Osteoblast (primary cell): ENCODE data around the gene SAC3D1. TPM values are rescaled to one million over a fixed set of nuclear protein-coding genes. Genes with fewer than 3 reads are reported as not detected.
"Not testable (repeated sequence)": the region's sequence is repeated elsewhere in the genome, so short reads cannot be mapped to it uniquely, and the experiment has no call there.

Experiments
- DNase-seq: peaks from one replicate; pipeline ENCODE4 v3.0.0; 2011; ENCODE audit warnings: low spot score, mixed read lengths; ENCODE audit not compliant: insufficient read length; ENCODE audit errors: missing footprints
- H2AFZ ChIP-seq: 2 replicates; pipeline ENCODE4 v1.6.0; 2011; ENCODE audit warnings: mild to moderate bottlenecking, low read length
- H3K27ac ChIP-seq: 2 replicates; pipeline ENCODE4 v1.5.1; 2011; ENCODE audit warnings: mild to moderate bottlenecking, low read depth, low read length, moderate library complexity
- H3K27me3 ChIP-seq: 2 replicates; pipeline ENCODE4 v1.6.0; 2012; ENCODE audit warnings: mild to moderate bottlenecking, control low read depth, inconsistent platforms, low read length, moderate library complexity; ENCODE audit not compliant: insufficient read depth
- H3K36me3 ChIP-seq: 2 replicates; pipeline ENCODE4 v1.5.1; 2011; ENCODE audit warnings: mild to moderate bottlenecking, low read length, control low read depth, moderate library complexity; ENCODE audit not compliant: insufficient read depth
- H3K4me1 ChIP-seq: 2 replicates; pipeline ENCODE4 v1.5.1; 2011; ENCODE audit warnings: mild to moderate bottlenecking, low read length, control low read depth, moderate library complexity; ENCODE audit not compliant: insufficient read depth
- H3K4me2 ChIP-seq: 2 replicates; pipeline ENCODE4 v1.6.0; 2011; ENCODE audit warnings: mild to moderate bottlenecking, low read length; ENCODE audit not compliant: insufficient read depth
- H3K4me3 ChIP-seq: fragments of 200-600 bp; sonication (generic); 3 replicates; pipeline ENCODE4 v1.5.1; 2012; ENCODE audit warnings: mild to moderate bottlenecking, low read length, inconsistent platforms; ENCODE audit not compliant: insufficient read depth
- H3K79me2 ChIP-seq: 2 replicates; pipeline ENCODE4 v1.6.0; 2012; ENCODE audit warnings: mild to moderate bottlenecking, low read length, control low read depth, inconsistent platforms; ENCODE audit not compliant: insufficient read depth
- H3K9me3 ChIP-seq: 2 replicates; pipeline ENCODE4 v1.5.1; 2011; ENCODE audit warnings: low read depth, low read length, control low read depth
- H4K20me1 ChIP-seq: 2 replicates; pipeline ENCODE4 v1.6.0; 2012; ENCODE audit warnings: mild to moderate bottlenecking, low read length, control low read depth; ENCODE audit not compliant: insufficient read depth
- total RNA-seq: library from RNA; depleted of rRNA; stranded (reverse); fragments of >200 nt; gene quantifications from 2 replicates; pipeline ENCODE4 v1.2.3, GENCODE V29; 2012
- TF ChIP-seq, protein P1 (sequence below): IDR thresholded peaks from 2 replicates; pipeline ENCODE4 v1.5.1; 2011; ENCODE audit warnings: mild to moderate bottlenecking, low read depth, low read length, moderate library complexity; ENCODE audit errors: extremely low read depth

Gene SAC3D1
- total RNA-seq, 1 donor, result 7.6 TPM

DNA sequence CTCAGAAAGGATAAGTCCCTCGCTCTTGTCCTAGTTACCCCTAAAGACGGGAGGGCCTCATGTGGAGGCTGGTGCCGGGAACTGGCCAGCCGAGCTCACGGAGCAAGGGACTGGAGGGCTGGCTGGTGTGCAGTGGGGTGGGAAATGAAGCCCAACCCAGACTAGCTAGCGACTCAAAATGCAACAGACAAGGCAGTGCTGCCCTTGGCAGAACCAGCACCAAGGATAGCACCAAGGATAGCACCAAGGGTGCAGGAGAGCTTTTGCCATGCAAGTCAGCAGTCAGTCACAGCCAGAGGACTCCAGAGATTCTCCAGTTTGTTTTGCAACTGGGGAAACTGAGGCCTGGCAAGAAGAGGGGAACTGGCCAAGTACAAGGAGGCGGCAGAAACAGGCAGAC lies 37.7 kb upstream of the SAC3D1 start:
- H3K9me3 ChIP-seq, result no peaks in the 10 kb centered on the region

DNA sequence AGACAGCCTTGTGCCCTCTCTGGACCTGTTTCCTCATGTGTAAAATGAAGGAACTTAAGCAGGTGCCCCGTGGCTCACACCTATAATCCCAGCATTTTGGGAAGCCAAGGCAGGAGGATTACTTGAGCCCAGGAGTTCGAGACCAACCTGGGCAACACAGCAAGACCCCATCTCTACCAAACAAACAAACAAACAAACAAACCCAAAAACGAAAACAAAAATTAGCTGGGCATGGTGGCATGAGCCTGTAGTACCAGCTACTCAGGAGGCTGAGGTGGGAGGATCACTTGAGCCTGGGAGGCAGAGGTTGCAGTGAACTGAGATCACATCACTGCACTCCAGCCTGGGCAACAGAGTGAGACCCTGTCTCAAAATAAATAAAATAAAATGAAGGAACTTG lies 37.0 kb upstream of the SAC3D1 start:
- H4K20me1 ChIP-seq, H3K9me3 ChIP-seq, H3K4me3 ChIP-seq, H3K79me2 ChIP-seq, H3K27ac ChIP-seq, DNase-seq, H2AFZ ChIP-seq, H3K4me2 ChIP-seq, H3K27me3 ChIP-seq, H3K36me3 ChIP-seq: not testable (repeated sequence)
- peaks cover 13% of the 10 kb centered on the region for H3K4me1 ChIP-seq

More for the DNA sequence above, 37.7 kb upstream of the SAC3D1 start:
- H4K20me1 ChIP-seq, result no peaks in the 10 kb centered on the region
- H2AFZ ChIP-seq, result no peak overlapping the region
- no peak overlapping the region for H3K27ac ChIP-seq
- no peak overlapping the region for H3K4me2 ChIP-seq
- no peaks in the 10 kb centered on the region for H3K27me3 ChIP-seq
- peak; percentile 86 for DNase-seq
- H3K79me2 ChIP-seq, result no peaks in the 10 kb centered on the region
- TF ChIP-seq, protein P1, sequence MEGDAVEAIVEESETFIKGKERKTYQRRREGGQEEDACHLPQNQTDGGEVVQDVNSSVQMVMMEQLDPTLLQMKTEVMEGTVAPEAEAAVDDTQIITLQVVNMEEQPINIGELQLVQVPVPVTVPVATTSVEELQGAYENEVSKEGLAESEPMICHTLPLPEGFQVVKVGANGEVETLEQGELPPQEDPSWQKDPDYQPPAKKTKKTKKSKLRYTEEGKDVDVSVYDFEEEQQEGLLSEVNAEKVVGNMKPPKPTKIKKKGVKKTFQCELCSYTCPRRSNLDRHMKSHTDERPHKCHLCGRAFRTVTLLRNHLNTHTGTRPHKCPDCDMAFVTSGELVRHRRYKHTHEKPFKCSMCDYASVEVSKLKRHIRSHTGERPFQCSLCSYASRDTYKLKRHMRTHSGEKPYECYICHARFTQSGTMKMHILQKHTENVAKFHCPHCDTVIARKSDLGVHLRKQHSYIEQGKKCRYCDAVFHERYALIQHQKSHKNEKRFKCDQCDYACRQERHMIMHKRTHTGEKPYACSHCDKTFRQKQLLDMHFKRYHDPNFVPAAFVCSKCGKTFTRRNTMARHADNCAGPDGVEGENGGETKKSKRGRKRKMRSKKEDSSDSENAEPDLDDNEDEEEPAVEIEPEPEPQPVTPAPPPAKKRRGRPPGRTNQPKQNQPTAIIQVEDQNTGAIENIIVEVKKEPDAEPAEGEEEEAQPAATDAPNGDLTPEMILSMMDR, result no peak
- no peaks in the 10 kb centered on the region for H3K36me3 ChIP-seq
- peaks cover 13% of the 10 kb centered on the region for H3K4me1 ChIP-seq
- no peak overlapping the region for H3K4me3 ChIP-seq

DNA sequence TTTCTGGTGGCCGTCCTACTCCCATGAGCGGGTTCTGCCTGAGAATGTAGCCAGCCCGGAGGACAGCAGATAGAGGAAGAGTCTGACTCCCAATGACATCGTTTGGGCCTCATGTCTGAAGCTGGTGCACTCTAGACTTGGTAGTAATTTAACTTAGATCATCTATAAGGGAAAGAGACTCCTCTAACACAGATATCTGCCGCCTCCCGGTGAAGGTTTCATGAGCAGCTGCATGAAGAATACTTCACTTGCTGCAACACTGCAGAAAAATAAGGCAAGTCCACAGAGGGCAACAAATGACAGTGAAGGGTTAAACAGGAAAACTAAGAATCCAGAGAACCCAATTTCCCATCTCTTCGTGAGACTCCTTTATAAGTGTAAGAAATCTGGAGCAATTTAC lies 33.0 kb upstream of the SAC3D1 start:
- H3K9me3 ChIP-seq, result no peaks in the 10 kb centered on the region
- TF ChIP-seq, protein P1, result no peak
- H3K79me2 ChIP-seq, result no peaks in the 10 kb centered on the region
- H3K4me3 ChIP-seq, result no peak overlapping the region
- no peaks in the 10 kb centered on the region for H3K36me3 ChIP-seq
- DNase-seq, result no peak
- H3K4me1 ChIP-seq, result peaks cover 13% of the 10 kb centered on the region
- H2AFZ ChIP-seq, result peak overlapping the region; percentile 60
- H4K20me1 ChIP-seq, result no peaks in the 10 kb centered on the region
- no peak overlapping the region for H3K4me2 ChIP-seq
- H3K27ac ChIP-seq, result peak overlapping the region; percentile 80
- no peaks in the 10 kb centered on the region for H3K27me3 ChIP-seq

DNA sequence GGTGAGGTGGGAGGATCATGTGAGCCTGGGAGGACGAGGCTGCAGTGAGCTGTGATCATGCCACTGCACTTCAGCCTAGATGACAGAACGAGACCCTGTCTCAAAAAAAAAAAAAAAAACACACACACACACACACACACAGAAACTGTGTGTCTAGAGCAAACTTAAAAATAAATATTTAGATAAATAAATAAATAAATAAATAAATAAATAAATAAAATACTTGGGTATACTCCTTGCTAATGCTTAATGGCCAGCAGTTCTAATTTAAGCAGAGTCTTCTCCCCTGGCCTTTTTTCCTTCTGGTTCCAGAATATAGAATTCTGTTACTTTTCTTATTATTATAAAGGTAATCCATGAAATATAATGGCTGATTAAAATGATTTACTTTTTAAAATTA lies 32.1 kb upstream of the SAC3D1 start:
- Histone ChIP-seq H4K20me1 (no peaks in the 10 kb centered on the region), H3K79me2 (no peaks in the 10 kb centered on the region), H3K9me3 (no peaks in the 10 kb centered on the region), H3K36me3 (no peaks in the 10 kb centered on the region), H2AFZ (no peak overlapping the region), H3K27ac (no peak overlapping the region), H3K4me1 (peaks cover 21% of the 10 kb centered on the region), H3K4me2 (no peak overlapping the region), H3K4me3 (no peak overlapping the region), H3K27me3 (no peaks in the 10 kb centered on the region)
- DNase-seq, result no peak
- TF ChIP-seq, protein P1, result no peak
